ENCODE results near the gene GPR142. TPM values are rescaled to one million over a fixed set of nuclear protein-coding genes. Genes with fewer than 3 reads are reported as not detected.

GPR142 gene
- total RNA-seq, 1 donor from 2014 or later, result 1.2 TPM

DNA sequence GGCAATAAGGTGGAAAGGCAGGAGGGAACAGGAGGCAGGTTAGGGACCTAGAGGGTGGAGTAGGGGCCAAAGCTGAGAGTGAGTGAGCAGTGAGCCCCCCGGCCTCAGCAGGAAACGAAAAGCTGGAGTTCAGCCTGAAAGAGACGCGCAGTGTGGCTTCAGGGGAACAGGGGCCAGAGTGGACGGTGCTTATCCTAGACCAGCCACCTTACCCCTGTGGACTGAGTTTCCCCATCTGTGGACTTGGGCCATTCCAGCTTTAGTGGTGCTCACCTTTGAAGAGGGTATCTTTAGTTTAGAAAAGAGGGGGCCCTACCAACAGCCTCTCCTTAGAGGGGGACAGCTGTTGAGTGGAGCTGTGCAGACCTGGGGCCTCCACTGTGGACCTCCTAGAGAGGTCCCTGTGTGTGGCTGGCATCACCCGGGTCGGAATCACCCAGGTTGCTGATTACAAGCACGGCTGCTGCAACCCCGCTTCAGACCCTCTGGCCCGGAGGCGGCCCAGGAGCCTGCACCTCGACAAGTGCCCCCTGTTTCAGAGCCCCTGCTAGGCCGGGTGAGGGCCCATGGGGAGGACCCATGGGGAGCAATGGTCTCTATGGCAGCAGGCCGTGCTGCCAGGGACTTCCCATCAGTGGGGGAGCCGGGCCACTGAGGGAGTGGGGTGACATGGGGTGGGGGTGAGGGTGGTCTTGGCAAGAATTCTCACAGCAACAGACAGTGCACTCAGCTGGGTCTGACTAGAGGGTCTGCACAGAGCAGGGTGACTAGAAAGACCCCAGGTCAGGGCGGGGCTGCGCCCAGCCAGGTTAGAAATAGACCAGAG is 2.6 kb downstream of the GPR142 start:
- no peak for DNase-seq (ENCODE audit: low spot score)

- no peak for DNase-seq (ENCODE audit: low spot score)
Observed at GRCh38 chr17:74371653-74372147, 4.4 kb downstream of the GPR142 start.

DNA sequence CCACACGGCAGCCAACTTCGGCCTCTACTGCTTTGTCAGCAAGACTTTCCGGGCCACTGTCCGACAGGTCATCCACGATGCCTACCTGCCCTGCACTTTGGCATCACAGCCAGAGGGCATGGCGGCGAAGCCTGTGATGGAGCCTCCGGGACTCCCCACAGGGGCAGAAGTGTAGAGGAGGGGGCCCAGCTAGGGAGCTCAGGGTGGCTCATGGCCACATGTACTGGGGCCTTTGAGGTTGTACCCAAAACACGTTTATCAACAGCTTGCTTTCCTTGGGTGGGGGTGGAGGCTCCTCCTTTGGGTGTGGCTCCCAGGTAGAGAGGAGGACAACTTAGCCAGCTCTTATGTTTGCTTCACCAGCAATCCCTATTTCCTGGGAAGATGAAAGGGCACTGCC is 5.1 kb downstream of the GPR142 start:
- DNase-seq (ENCODE audit: low spot score), result no peak

- no peak for DNase-seq (ENCODE audit: low spot score)
Observed at GRCh38 chr17:74373838-74374606, 6.7 kb downstream of the GPR142 start.

GRCh38 chr17:74374858-74375257 is 7.6 kb downstream of the GPR142 start:
- no peak for DNase-seq (ENCODE audit: low spot score)

DNA sequence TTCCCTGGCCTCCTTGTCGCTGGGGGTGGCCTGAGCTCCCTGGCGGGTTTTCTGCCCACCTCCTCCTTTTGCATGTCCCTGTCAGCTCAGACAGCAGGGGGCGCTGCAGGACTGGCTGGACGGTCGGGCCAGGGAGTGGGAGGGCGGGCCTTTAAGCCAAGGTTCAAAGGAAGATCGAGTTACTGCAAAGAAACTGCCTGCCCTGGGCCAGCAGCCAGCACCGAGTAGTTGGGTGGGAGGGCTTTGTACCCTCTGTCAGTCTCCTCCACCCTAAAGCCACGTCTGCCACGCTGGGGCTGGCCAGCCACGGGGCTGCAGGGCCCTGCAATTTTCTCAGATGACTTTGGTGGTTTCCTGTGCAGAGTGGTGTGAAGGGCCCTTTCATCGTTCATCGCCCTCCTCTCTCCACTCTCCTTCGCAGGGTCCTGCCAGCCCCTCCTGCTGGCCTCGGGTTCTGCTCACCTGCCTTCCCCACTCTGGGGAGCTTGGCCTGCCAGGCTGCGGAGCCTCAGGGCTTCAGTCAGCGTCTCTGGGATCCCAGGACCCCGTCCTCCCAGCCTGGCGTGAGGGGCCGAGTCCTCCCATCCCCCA is 12.3 kb downstream of the GPR142 start:
- peak; percentile 93 for DNase-seq (ENCODE audit: low spot score)

- peak; percentile 69 for DNase-seq (ENCODE audit: low spot score)
Observed at GRCh38 chr17:74380086-74380958, 13.0 kb downstream of the GPR142 start.

DNA sequence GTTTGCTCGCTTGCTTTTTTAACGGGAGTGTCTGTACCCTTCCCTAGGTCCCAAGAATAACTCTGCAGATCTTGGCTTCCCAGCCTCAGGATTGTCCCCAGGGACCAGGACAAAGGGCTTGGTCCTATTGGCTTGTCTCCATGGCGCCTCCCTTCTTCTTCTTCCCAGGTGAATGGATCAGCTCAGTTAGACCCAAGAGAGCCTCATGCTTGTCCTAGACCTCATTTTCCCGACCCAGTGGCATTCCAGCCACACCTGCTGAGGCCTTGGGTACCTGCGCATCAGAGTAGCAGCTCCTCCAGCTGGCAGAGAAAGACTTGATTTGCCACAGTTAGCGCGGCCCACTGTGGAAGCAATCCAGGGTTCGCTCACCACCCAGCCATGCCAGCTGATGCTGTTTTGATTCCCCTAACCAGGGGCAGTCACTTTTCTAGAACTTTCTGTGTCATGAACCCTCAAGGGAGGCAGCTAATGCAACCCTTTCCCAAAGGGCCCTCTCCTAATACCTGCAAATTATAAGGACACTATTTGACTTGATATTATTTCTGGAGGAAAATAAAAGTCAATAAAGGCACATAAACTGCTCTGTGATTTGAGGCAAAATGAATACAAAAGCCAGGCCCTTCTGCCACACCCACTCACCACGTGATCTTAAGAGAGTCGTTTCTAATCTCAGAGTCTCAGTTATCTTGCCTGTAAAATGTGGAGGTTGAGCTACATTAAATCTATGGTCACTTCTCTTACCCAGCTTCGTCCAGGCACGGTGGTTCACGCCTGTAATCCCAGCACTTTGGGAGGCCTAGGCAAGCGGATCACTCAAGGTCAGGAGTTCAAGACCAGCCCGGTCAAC is 13.9 kb downstream of the GPR142 start:
- DNase-seq (ENCODE audit: low spot score), result no peak

GRCh38 chr17:74383141-74383540 is 15.8 kb downstream of the GPR142 start:
- peak; percentile 79 for DNase-seq (ENCODE audit: low spot score)

DNA sequence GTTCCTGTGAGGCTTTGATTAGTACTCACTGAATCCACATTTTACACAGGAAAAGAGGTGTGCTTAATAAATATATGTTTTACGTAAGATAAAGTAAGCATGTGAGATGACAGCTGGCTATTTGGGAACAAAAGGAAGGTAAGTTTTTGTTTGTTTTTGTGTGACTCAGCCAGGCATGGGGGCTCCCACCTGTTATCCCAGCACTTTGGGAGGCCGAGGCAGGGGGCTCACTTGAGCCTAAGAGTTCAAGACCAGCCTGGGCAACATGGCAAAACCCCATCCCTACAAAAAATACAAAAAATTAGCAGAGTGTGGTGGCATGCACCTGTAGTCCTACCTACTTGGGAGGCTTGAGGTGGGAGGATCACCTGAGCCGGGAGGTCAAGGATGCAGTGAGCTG is 17.9 kb downstream of the GPR142 start:
- DNase-seq (ENCODE audit: low spot score), result no peak

DNA sequence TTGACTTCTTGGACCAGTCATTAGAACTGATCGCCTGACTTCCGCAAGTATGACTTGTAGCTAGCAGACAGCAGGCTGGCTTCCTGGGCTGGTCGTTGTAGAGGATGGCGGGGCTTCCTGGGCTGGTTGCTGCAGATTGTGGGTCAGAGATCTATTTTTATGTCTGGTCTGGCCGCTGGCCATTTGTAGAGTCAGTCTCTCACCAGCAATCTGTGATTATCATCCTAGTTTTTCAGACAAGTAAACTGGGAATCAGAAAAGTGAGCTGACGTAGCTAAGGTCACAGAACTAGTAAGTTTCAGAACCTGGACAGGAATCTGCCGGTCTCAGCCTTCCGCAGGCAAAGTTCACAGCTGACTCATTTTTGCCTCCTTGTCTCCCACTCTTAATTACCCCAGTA is 19.1 kb downstream of the GPR142 start:
- DNase-seq (ENCODE audit: low spot score), result peak; percentile 87

- no peak for DNase-seq (ENCODE audit: low spot score)
Observed at GRCh38 chr17:74387365-74388218, 20.3 kb downstream of the GPR142 start.

- no peak for DNase-seq (ENCODE audit: low spot score)
Observed at GRCh38 chr17:74389084-74389753, 21.9 kb downstream of the GPR142 start.

DNA sequence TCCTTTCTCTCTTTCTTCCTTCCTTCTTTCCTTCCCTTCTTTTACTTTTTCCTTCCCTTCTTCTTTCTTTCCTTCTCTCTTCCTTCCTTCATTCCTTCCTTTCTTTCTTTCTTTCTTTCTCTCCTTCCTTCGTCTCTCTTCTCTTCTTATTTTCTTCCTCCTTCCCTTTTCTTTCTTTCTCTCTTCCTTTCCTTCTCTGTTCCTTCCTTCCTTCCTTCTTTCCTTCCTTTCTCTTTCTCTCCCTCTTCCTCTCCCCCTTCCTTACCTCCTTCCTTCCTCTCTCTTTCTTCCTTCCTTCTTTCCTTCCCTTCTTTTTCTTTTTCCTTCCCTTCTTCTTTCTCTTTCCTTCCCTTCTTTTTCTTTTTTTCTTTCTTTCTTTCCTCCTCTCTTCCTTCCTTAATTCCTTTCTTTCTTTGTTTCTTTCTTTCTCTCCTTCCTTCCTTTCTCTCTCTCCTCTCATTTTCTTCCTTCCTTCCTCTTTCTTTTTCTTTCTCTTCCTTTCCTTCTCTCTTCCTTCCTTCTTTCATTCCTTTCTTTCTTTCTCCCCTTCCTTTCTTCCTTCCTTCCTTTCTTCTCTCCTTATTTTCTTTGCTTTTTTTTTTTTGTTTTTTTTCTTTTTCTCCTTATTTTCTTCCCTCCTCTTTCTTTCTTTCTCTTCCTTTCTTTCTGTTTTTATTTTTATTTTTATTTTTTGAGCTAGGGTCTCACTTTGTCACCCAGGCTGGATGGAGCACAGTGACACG is 22.8 kb downstream of the GPR142 start:
- no peak for DNase-seq (ENCODE audit: low spot score)

DNA sequence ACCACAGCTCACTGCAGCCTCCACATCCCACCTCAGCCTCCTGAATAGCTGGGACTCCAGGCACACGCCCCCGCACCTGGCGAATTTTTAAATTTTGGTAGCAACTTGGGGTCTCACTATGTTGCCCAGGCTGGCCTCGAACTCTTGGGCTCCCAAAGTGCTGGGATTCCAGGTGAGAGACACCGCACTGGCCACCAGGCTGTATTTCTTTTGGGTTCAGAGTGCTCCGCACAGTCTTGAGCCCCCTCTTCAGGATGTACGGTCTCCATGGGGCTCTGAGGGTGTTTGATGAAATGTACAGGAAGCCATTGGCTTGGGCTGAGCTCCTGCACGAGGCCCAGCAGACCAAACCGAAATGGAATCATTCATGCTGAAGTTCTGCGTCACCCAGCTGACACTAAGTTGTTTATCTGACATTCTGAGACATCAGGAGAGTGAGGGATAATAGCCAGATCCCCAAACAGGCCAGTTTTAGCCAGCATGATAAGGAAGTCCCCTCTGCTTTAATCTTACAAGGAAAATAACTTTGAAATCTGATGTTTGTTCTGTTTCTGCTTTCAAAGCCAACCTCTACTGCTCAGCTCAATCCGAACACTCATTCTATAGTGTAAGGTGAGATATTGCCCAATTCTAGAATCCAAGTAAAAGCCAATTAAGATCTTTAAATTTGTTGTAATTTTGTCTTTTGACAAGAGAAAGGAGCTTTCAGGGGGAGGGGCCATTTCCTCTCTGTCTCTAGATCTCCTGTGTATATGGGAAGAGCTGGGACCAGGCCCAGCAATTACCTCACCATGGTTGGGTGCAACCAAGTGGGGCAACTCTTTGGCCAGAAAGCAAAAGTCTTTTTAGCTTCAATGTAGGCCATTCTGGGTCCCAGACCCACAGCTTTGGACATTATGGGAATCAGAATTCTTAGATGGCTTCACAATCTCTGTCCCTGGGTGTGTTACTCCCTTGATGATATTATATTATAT is 23.7 kb downstream of the GPR142 start:
- peak; percentile 91 for DNase-seq (ENCODE audit: low spot score)

DNA sequence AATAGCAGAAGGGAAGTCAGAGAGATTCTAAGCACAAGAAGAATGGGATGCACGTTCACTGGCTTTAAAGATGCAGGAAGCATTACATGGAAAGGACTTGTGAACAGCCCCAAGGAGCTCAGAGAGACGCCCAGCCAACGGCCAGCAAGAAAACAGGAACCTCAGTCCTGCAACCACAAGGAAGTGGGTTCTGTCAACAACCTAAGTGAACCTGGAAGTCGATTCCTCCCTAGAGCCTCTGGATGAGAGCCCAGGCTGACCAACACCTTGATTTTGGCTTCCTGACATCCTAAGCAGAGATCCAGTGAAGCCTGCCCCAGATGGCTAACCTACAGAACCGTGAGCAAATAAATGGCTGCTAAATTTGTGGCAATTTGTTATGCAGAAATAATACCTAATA is 24.5 kb downstream of the GPR142 start:
- DNase-seq (ENCODE audit: low spot score), result no peak

DNA sequence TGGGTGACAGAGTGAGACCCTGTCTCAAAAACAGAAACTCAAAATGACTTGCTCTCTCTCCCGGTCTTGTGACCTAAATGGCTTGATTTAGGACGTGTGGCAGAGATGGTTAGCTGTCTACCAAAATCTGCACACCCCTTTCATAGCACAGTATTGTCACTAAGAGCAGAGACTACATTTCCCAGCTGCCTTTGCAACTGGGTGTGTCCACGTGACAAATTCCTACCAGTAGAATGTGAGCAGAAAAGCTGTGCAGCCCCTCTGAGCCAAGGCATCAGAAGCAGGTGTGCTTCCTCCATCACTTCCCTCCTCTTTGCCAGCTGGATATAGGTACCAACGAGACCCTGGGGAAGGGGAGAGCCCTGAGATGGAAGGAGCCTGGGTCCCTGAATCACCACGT is 25.5 kb downstream of the GPR142 start:
- DNase-seq (ENCODE audit: low spot score), result no peak

Measured in umbilical cord (tissue), 2 donors.